T-helper 1 cell treated with Interleukin-12 subunit alpha and Interleukin-12 subunit beta and Interleukin-4 antibody, amounts not matched to agents 30 μg/mL and 1 μg/mL, for 36 hours (primary cell): ENCODE measurements around the gene MSLN.
A peak's percentile ranks its signal among the peaks of the same experiment; 100 is the strongest.
"Not testable (repeated sequence)": the region's sequence is repeated elsewhere in the genome, so short reads cannot be mapped to it uniquely, and the experiment has no call there.

ENCODE experiments used
- H3K27ac Mint-ChIP-seq: one replicate; pipeline ENCODE4 v1.8.0; 2021; ENCODE audit warnings: mild to moderate bottlenecking, mixed read lengths
- H3K27me3 Mint-ChIP-seq: one replicate; pipeline ENCODE4 v1.8.0; 2021; ENCODE audit warnings: low read depth, mixed read lengths
- H3K36me3 Mint-ChIP-seq: one replicate; pipeline ENCODE4 v1.8.0; 2021; ENCODE audit warnings: low read depth, mixed read lengths
- H3K4me1 Mint-ChIP-seq: one replicate; pipeline ENCODE4 v1.8.0; 2021; ENCODE audit warnings: low read depth, mixed read lengths
- H3K4me3 Mint-ChIP-seq: one replicate; pipeline ENCODE4 v1.8.0; 2021; ENCODE audit warnings: mild to moderate bottlenecking, moderate library complexity, mixed read lengths
- H3K9me3 Mint-ChIP-seq: one replicate; pipeline ENCODE4 v1.8.0; 2021; ENCODE audit warnings: mixed read lengths

Gene MSLN

GRCh38 chr16:760545-761343, at the start of gene MSLN:
Gene MSLN, plus strand, starts transcription at chr16:760734. Its CDS starts 1,947 bp downstream, at chr16:762681.
- Mint-ChIP-seq H3K27ac (no peak within 1 kb of the TSS), H3K4me1 (no peaks in the 10 kb centered on the region), H3K36me3 (no peaks in the 10 kb centered on the region), H3K27me3 (peaks cover 10% of the 10 kb centered on the region), H3K9me3 (no peaks in the 10 kb centered on the region), H3K4me3 (no peak within 1 kb of the TSS)

- Mint-ChIP-seq H3K9me3 (no peaks in the 10 kb centered on the region), H3K27me3 (peaks cover 49% of the 10 kb centered on the region), H3K4me1 (no peaks in the 10 kb centered on the region), H3K4me3 (no peak overlapping the region), H3K36me3 (no peaks in the 10 kb centered on the region), H3K27ac (no peak overlapping the region)
These were observed 49.5 kb upstream of the MSLN start for GRCh38 chr16:711084-711483.

- H3K27me3 Mint-ChIP-seq, result peaks cover 48% of the 10 kb centered on the region
- no peak overlapping the region for H3K4me3 Mint-ChIP-seq
- no peaks in the 10 kb centered on the region for H3K4me1 Mint-ChIP-seq
- H3K9me3 Mint-ChIP-seq, result no peaks in the 10 kb centered on the region
- H3K36me3 Mint-ChIP-seq, result no peaks in the 10 kb centered on the region
- no peak overlapping the region for H3K27ac Mint-ChIP-seq
These were observed 48.8 kb upstream of the MSLN start for GRCh38 chr16:711548-712320.

GRCh38 chr16:712740-713250, 47.7 kb upstream of the MSLN start:
- not testable (repeated sequence) for H3K9me3 Mint-ChIP-seq, H3K27ac Mint-ChIP-seq, H3K4me1 Mint-ChIP-seq, H3K4me3 Mint-ChIP-seq, H3K36me3 Mint-ChIP-seq
- H3K27me3 Mint-ChIP-seq, result peaks cover 40% of the 10 kb centered on the region

- Mint-ChIP-seq H3K27ac (no peak overlapping the region), H3K27me3 (peaks cover 34% of the 10 kb centered on the region), H3K4me1 (no peaks in the 10 kb centered on the region), H3K36me3 (no peaks in the 10 kb centered on the region), H3K9me3 (no peaks in the 10 kb centered on the region), H3K4me3 (no peak overlapping the region)
These were observed 46.5 kb upstream of the MSLN start for GRCh38 chr16:714079-714478.

- Mint-ChIP-seq H3K27me3 (peaks cover 33% of the 10 kb centered on the region), H3K27ac (no peak within 1 kb of the TSS), H3K4me3 (peak within 1 kb of the TSS; percentile 50), H3K9me3 (no peaks in the 10 kb centered on the region), H3K36me3 (no peaks in the 10 kb centered on the region), H3K4me1 (no peaks in the 10 kb centered on the region)
These were observed 45.7 kb upstream of the MSLN start, which contains the start of gene METRN for GRCh38 chr16:714558-715476. Gene METRN, plus strand, starts transcription at chr16:715118. Its CDS starts 172 bp downstream, at chr16:715290.

GRCh38 chr16:715477-716199, 44.9 kb upstream of the MSLN start:
- H3K27ac Mint-ChIP-seq, result no peak overlapping the region
- peaks cover 32% of the 10 kb centered on the region for H3K27me3 Mint-ChIP-seq
- H3K4me1 Mint-ChIP-seq, result peaks cover 4% of the 10 kb centered on the region
- H3K36me3 Mint-ChIP-seq, result no peaks in the 10 kb centered on the region
- H3K9me3 Mint-ChIP-seq, result no peaks in the 10 kb centered on the region
- H3K4me3 Mint-ChIP-seq, result peak overlapping the region; percentile 50

- H3K4me1 Mint-ChIP-seq, result peaks cover 4% of the 10 kb centered on the region
- no peak overlapping the region for H3K27ac Mint-ChIP-seq
- peaks cover 32% of the 10 kb centered on the region for H3K27me3 Mint-ChIP-seq
- H3K4me3 Mint-ChIP-seq, result peak overlapping the region; percentile 50
- no peaks in the 10 kb centered on the region for H3K9me3 Mint-ChIP-seq
- no peaks in the 10 kb centered on the region for H3K36me3 Mint-ChIP-seq
These were observed 44.4 kb upstream of the MSLN start for GRCh38 chr16:716200-716568.

GRCh38 chr16:716768-717325, 43.7 kb upstream of the MSLN start:
- H3K4me3 Mint-ChIP-seq, result no peak overlapping the region

GRCh38 chr16:717450-718245, 42.9 kb upstream of the MSLN start:
- no peaks in the 10 kb centered on the region for H3K36me3 Mint-ChIP-seq
- H3K27ac Mint-ChIP-seq, result no peak overlapping the region
- peaks cover 31% of the 10 kb centered on the region for H3K27me3 Mint-ChIP-seq
- H3K4me1 Mint-ChIP-seq, result peaks cover 6% of the 10 kb centered on the region
- H3K4me3 Mint-ChIP-seq, result no peak overlapping the region
- H3K9me3 Mint-ChIP-seq, result no peaks in the 10 kb centered on the region

More at GRCh38 chr16:716768-717325, 43.7 kb upstream of the MSLN start:
- H3K9me3 Mint-ChIP-seq, result no peaks in the 10 kb centered on the region
- no peaks in the 10 kb centered on the region for H3K36me3 Mint-ChIP-seq
- H3K27ac Mint-ChIP-seq, result no peak overlapping the region
- peaks cover 32% of the 10 kb centered on the region for H3K27me3 Mint-ChIP-seq
- H3K4me1 Mint-ChIP-seq, result peaks cover 4% of the 10 kb centered on the region

- no peak overlapping the region for H3K27ac Mint-ChIP-seq
- peaks cover 28% of the 10 kb centered on the region for H3K27me3 Mint-ChIP-seq
- peaks cover 6% of the 10 kb centered on the region for H3K4me1 Mint-ChIP-seq
- H3K9me3 Mint-ChIP-seq, result no peaks in the 10 kb centered on the region
- no peaks in the 10 kb centered on the region for H3K36me3 Mint-ChIP-seq
- no peak overlapping the region for H3K4me3 Mint-ChIP-seq
These were observed 42.1 kb upstream of the MSLN start for GRCh38 chr16:718389-718788.

- H3K27me3 Mint-ChIP-seq, result peaks cover 24% of the 10 kb centered on the region
- H3K4me1 Mint-ChIP-seq, result peaks cover 6% of the 10 kb centered on the region
- no peak overlapping the region for H3K4me3 Mint-ChIP-seq
- no peak overlapping the region for H3K27ac Mint-ChIP-seq
- no peaks in the 10 kb centered on the region for H3K36me3 Mint-ChIP-seq
- H3K9me3 Mint-ChIP-seq, result no peaks in the 10 kb centered on the region
These were observed 41.6 kb upstream of the MSLN start for GRCh38 chr16:718922-719321.
